HG03064 (cell line): ENCODE data around the gene ACVRL1.

Source experiments
- ATAC-seq: cut with Tn5 transposase; IDR thresholded peaks from one replicate; pipeline ENCODE4 v1.9.1; 2021; ENCODE audit warnings: low read depth; ENCODE audit not compliant: unreplicated experiment

ACVRL1 gene

DNA sequence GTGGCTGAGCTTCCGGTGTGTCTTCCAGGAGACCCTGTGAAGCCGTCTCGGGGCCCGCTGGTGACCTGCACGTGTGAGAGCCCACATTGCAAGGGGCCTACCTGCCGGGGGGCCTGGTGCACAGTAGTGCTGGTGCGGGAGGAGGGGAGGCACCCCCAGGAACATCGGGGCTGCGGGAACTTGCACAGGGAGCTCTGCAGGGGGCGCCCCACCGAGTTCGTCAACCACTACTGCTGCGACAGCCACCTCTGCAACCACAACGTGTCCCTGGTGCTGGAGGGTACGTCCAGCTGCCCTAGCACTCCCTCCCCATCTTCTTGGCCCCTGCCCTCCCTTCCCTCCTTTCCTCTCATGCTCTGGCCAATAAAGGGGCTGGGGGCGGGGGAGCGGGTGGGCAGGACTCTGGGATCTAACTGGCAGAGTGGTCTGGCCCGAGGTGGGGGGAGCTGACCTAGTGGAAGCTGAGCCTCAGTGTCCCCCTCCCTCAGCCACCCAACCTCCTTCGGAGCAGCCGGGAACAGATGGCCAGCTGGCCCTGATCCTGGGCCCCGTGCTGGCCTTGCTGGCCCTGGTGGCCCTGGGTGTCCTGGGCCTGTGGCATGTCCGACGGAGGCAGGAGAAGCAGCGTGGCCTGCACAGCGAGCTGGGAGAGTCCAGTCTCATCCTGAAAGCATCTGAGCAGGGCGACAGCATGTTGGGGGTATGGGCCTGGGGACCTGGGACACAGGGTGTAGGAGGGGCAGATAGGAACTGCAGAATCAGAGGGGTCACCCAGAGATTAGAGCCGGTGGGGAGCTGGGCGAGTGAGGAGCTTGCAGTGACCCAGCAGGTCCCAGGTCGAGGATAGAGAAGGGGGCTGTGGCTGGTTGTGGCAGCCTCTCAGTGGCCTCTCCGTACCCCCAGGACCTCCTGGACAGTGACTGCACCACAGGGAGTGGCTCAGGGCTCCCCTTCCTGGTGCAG lies 6.0 kb downstream of the ACVRL1 start:
- no peak for ATAC-seq

DNA sequence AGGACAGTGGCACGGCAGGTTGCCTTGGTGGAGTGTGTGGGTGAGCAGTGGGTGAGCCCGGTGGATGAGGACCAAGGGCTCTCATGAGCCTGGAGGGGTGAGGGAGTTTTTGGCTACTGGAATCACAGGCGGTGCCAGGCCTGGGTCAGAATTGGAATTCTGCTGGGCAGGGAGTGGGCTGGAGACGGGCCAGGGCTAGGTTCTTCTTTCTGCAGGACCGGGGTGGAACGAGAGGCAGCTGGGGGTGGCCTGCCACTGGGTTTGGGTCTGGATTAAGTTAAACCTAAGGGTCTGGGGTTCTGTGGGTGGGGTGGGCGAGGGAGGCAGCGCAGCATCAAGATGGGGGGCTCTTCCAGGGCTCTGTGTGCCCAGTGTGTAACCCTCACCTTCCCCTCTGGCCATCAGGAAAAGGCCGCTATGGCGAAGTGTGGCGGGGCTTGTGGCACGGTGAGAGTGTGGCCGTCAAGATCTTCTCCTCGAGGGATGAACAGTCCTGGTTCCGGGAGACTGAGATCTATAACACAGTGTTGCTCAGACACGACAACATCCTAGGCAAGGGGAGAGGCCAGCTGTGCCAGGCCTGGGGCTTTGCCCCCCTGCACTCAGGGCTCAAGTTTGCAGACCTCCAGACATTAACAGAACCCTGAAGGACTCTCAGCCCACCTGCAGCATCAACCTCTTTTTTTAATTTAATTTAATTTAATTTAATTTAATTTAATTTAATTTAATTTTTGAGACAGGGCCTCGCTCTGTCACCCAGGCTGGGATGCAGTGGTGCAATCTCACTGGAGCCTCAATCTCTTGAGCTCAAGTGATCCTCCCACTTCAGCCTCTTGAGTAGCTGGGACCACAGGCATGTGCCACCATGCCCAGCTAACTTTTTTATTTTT lies 7.0 kb downstream of the ACVRL1 start:
- no peak for ATAC-seq

DNA sequence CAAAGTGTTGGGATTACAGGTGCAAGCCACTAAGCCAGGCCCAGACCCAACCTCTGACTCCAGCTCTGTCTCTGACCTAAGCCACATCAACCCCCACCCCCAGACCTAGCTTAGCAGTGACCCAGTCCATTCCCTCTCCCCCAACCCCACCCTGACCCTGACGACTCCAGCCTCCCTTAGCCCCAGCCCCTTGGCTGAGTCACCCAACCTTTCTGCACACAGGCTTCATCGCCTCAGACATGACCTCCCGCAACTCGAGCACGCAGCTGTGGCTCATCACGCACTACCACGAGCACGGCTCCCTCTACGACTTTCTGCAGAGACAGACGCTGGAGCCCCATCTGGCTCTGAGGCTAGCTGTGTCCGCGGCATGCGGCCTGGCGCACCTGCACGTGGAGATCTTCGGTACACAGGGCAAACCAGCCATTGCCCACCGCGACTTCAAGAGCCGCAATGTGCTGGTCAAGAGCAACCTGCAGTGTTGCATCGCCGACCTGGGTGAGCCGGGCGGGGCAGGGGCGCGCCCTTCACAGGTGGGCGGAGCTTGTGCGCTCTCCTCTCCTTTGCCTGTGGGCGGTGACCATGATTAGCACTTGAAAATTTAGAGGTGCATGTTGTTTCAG lies 7.8 kb downstream of the ACVRL1 start:
- no peak for ATAC-seq

DNA sequence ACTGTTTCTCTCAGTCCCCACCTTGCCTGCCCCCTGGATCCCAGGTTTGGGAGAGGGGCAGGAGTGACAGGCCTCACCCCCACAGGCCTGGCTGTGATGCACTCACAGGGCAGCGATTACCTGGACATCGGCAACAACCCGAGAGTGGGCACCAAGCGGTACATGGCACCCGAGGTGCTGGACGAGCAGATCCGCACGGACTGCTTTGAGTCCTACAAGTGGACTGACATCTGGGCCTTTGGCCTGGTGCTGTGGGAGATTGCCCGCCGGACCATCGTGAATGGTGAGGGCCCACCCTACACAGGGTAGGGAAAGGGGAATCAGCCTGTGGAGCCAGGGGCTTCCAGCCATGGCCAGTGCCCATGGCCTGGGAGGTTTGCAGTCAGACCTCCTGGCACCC lies 8.6 kb downstream of the ACVRL1 start:
- ATAC-seq = no peak

DNA sequence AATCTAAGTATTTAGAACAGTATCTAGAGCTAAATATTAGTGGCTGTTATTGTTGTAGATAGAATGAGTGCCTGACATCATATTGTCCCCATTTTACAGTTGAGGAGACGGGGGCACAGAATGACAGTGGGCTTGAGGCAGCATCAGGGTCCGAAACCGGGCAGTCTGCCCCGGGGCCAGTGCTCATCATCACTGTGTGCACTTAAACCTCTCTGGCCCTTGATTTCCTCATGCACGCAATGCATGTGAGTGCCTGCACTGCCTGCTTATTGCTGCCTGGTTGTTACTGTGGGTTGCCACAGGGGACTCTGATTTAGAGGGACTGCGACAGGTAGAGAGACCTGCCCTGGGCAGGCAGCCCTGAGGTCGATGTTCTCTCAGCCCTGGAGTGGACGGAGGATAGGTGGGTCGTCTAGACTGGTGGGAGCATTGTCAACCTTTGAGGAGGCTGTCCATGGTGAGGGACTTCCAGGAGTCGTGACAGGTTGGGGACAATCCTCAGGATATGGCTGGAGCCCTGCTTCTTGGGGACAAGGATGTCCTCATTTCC lies 9.8 kb downstream of the ACVRL1 start:
- ATAC-seq = no peak

DNA sequence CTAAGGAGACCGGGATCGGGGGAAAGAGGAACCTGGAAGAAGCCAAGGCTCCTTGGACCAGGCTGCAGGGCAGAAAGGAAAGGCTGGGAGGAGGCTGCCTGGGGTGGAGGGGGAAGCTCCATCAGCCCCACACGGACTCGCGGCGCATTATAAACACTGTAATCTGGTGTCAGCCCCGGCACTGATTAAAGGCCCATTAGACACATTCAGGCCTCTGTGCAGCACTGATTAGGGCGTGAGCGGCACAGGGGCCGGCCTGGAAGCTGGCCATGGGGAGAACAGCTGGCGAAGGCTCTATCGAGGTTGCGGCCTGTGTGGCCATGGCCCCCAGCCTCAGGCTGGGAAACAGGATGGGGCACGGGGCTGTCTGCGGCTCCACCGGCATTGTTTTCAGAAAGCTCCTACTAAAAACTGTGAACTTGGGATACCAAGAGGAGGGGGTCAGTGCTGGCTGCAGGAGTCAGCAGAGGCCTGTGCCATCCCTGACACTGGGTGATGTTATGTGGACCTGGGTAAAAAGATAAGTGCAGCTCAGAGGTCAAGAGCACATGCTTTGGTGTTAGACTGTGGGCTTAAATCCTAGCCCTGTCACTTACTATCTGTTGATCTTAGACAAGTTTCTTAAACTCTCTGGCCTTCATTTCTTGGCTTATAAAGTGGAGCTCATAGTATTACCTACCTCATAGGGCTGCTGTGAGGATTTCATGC lies 10.6 kb downstream of the ACVRL1 start:
- no peak for ATAC-seq

DNA sequence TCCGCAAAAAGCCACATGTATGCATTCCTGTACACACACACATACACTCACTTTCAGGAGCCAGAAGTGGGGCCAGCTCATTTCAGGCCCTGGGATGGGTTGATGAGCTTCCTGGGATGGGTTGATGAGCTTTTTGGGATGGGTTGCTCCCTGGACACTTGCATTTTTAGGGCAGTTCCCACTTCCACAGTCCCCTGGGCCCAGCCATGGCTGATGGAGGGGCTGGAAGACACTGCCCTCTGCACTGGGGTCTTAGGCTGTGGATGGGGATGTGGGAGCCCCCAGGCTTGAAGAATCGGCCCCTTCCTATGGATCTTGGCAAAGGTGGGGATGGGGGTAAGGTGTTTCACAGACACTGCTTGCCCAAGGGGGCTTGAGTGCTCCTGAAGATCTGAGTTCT lies 12.7 kb downstream of the ACVRL1 start:
- ATAC-seq = no peak

DNA sequence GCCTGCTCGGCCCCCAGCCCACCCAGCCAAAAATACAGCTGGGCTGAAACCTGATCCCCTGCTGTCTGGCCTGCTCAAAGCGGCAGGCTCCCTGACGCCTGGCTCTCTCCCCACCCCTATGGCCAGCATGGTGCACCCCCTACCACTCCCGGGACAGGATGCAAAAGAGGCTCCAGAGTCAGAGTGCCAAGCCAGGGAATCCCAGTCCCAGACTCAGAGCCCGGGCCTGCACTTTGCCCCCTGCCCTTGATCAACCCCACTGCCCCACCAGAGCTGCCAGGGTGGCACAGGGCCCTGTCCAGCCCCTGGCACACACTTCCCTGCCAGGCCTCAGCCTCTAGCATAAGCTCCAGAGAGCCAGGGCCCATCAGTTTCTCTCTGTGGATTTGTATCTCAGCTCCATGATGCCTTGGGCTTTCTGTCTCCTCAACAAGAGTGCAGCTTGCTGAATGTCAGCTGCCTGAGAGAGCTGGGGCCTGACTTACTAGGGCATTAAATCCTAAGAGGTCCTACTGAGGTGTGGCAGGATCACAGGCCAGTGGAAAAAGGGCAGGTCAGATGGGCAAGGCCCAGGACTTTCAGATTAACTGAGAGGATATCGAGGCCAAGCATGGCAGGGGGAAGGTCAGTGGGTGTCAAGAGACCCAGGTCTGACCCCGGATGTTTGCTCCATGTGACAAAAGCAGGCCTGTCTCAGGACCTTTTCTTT lies 13.9 kb downstream of the ACVRL1 start:
- ATAC-seq = no peak

DNA sequence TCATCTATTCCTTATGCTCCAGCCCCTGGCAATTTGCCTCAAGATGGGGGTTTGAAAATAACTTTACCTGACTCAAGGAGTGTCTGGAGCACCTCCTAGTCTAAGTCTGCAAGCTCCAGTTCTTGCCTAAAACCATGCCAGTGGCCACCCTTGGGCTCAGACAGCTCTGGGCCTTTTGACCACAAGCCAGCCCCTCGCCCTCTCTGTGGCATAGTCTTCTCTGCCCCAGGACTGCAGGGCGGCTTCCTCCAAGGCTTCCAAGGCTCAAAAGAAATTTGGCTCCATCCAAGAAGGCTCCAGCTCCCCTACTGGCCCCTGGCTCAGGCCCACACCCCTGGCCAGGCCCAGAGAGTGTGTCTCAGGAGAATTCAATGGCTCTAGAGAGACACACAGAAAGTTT lies 14.8 kb downstream of the ACVRL1 start:
- ATAC-seq = no peak

DNA sequence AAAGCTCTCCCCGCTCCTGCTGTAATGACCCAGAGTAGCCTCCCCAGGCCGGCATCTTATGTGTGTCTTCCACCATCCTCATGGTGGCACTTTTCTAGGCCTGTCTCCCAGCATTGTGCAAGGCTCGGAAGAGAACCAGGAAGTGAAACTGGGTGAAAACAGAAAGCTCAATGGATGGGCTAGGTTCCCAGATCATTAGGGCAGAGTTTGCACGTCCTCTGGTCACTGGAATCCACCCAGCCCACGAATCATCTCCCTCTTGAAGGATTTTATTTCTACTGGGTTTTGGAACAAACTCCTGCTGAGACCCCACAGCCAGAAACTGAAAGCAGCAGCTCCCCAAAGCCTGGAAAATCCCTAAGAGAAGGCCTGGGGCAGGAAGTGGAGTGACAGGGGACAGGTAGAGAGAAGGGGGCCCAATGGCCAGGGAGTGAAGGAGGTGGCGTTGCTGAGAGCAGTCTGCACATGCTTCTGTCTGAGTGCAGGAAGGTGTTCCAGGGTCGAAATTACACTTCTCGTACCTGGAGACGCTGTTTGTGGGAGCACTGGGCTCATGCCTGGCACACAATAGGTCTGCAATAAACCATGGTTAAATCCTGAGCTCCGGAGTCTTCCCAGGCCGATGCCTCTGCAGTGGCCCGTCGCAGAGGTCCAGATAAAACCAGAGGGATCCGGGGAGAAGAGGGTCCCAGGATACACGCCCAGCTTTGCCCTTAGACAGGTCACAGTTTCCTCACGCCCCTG lies 15.6 kb downstream of the ACVRL1 start:
- ATAC-seq = no peak

DNA sequence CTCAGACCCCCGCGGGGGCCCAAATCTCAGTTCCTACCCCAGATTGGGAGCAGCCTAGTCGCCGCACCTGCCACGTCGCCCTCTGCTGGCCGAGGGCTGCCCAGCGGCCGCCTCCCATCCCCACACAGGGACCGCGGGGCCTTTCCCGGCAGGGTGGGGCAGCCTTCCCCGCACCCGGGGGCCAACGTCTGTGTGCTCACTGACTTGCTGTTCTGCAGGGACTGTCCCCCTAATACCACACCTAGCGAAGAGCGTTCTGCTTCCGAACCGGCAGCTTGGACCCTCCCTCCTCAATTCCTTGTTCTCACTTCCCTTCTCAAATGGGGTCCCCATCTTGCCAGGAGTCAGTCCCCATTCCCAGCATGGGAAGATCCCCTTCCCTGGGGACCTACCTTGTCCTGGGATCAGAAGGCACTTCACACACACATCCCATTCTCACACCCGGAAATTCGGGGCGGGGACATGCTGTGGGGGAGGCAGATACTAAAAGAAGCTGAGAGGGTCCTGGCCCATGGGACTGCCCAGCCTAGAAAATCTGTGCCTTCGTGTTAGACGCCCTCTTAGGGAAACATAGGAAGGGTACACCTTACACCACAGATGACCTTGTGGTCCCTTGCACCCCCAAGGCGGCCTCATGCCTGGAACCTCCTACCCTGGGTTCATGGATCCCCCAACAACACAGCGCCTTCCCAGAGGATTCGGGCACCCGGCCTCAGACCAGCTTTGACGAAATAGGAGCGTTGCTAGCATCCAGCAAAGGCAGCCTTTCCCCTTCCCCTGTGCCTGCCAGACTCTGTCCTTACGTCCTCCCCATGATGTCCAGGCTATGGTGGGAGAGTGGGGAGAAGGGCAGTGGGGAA lies 16.4 kb downstream of the ACVRL1 start:
- no peak for ATAC-seq

DNA sequence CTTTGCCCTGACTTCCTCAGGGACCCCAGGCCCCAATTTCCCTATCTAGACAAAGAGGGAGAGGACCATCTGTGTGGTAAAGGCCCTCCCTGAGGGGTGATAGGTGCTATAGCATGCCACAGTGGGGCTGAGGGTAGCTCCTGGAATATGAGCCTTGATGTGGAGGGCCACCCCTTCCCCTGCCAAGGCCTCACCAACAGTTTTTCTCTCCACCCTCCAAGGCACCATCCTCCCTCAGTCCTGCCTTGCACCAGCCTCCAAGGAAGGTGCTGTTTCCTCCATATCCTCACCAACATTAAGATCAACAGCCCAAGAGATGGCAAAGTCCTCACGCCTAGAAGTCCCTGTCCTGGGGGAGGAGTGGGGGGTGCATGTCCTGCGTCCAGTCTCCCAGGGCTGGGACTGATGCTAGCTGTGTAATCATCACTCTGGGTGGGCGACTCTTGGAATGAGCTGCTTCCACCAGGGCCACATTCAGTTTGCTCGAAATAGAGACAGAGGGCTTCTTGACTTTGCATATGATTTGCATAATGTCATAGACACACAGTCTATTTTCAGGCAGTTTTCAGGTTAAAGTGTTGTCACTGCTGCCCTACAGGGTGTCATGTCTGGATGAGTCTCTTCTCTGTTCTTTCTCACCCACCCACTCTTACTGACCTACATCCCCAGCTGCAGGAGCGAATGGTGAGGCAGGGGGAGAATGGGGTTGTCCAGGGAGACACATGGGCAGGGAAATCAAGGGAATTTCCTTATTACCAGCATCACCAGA lies 17.4 kb downstream of the ACVRL1 start:
- no peak for ATAC-seq

DNA sequence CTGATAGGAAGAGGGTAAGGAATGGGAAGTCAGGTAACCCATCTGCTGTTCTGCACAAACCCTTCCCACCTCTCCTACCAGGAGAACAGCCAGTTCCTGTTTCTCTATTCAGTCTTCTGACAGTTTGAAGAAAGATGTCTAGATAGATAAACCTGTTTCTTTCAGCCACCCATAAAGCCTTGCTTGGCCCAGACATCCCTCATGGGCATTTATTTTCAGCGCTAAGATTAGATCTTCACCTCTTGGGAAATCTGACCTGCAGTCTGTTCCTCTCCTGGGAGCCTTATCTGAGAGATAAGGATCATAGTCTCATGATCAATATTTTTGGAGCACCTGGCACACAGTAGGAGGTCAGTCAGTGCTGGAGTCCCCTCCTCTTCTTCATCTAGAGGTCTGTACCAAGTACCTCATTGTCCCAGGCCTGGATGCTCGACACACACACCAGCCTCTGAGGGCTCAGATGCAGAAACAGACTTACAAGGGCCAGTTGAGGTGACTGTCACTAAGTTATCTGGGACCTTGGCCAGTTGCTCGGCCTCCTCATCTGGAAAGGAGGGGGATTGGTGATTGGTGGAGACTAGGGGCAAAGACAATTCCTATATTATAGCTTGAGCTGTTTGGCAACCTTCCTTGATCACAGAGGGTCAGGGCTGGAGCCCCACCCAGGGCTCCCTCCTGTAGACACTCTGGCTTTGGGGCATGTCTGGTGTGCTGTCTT lies 18.2 kb downstream of the ACVRL1 start:
- ATAC-seq = no peak

DNA sequence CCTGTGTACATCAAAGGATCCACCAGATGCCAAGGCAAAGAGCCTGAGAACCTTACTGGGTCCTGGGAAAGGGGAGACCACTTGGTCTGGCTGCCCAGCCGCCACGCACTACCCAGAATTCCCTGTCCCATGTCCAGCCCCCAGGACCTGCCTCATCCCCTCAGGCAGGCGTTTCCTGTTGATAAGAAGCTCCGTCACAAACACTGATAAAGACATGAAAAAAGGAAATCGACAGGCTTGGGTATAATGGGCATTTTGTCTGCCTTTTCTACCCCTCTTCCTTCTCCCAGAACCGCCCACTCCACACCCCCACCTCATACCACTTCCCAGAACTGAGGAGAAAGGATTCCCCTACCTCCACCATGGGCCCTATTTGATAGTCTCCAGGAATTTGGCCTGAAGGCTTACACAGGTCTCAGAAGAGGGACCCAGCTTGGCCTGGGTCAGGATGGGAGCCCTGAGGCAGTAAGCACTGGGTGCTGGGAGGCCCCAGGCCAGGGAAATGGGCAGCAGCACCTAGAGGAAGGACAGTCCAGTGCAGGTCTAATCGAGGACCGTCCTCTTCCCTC lies 18.8 kb downstream of the ACVRL1 start:
- ATAC-seq = no peak

DNA sequence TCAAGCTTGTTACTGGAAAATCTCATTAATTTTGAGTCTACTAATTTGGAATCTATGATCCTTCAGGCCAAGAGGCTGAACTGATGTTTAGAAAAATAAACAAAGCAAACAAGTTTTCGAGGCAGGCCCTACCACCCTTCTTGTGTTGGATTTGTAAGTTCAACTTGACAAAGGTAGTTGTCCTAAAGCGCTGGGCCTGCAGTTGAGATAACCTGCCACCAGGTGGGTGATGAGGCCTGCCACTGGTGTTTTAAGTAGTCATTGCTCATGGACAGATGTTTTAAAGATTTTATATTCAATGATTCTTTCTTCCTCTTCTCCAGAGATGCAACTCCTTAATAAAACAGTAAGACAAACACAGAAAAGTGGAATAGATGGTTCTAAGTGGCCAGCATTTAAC lies 19.4 kb downstream of the ACVRL1 start:
- ATAC-seq = no peak
